ENCODE measurements around the gene ZG16B.

The ZG16B gene

GRCh38 chr16:2827831-2828520, 2.1 kb upstream of the ZG16B start:
- DNase-seq = no peak
- Histone ChIP-seq H3K27me3 (replicated peaks) (no peaks in the 10 kb centered on the region), H3K27ac (no peak overlapping the region), H3K4me3 (ENCODE audit: low read depth, low read length) (no peak overlapping the region), H3K36me3 (replicated peaks) (no peaks in the 10 kb centered on the region)
- TF ChIP-seq CTCF (IDR thresholded peaks at IDR 0.05; ENCODE audit: low read depth, low read length, missing control alignments) = no peak
- in situ Hi-C loops (cut with HindIII; ENCODE audit: low pct_ligation_motif_present, low sequenced_read_pairs) = no loop called here

- Histone ChIP-seq H3K27me3 (replicated peaks) (no peaks in the 10 kb centered on the region), H3K27ac (no peak overlapping the region), H3K36me3 (replicated peaks) (no peaks in the 10 kb centered on the region), H3K4me3 (ENCODE audit: low read depth, low read length) (no peak overlapping the region)
- in situ Hi-C loops (cut with HindIII; ENCODE audit: low pct_ligation_motif_present, low sequenced_read_pairs) = no loop called here
- TF ChIP-seq CTCF (IDR thresholded peaks at IDR 0.05; ENCODE audit: low read depth, low read length, missing control alignments) = no peak
- DNase-seq = no peak
These were observed 1.6 kb upstream of the ZG16B start for GRCh38 chr16:2828521-2828840.

- Histone ChIP-seq H3K27ac (no peak overlapping the region), H3K36me3 (replicated peaks) (no peaks in the 10 kb centered on the region), H3K4me3 (ENCODE audit: low read depth, low read length) (no peak overlapping the region), H3K27me3 (replicated peaks) (no peaks in the 10 kb centered on the region)
- no peak for TF ChIP-seq CTCF (IDR thresholded peaks at IDR 0.05; ENCODE audit: low read depth, low read length, missing control alignments)
- no peak for DNase-seq
- in situ Hi-C loops (cut with HindIII; ENCODE audit: low pct_ligation_motif_present, low sequenced_read_pairs) = no loop called here
These were observed 1.1 kb upstream of the ZG16B start for GRCh38 chr16:2828876-2829430.

- in situ Hi-C loops (cut with HindIII; ENCODE audit: low pct_ligation_motif_present, low sequenced_read_pairs) = no loop called here
- Histone ChIP-seq H3K27ac (no peak overlapping the region), H3K36me3 (replicated peaks) (no peaks in the 10 kb centered on the region), H3K4me3 (ENCODE audit: low read depth, low read length) (no peak overlapping the region), H3K27me3 (replicated peaks) (no peaks in the 10 kb centered on the region)
- TF ChIP-seq CTCF (IDR thresholded peaks at IDR 0.05; ENCODE audit: low read depth, low read length, missing control alignments) = no peak
- no peak for DNase-seq
These were observed 222 bp downstream of the ZG16B start for GRCh38 chr16:2830355-2830695.

- no peak for DNase-seq
- Histone ChIP-seq H3K27ac (no peak overlapping the region), H3K27me3 (replicated peaks) (no peaks in the 10 kb centered on the region), H3K4me3 (ENCODE audit: low read depth, low read length) (no peak overlapping the region), H3K36me3 (replicated peaks) (no peaks in the 10 kb centered on the region)
- TF ChIP-seq CTCF (IDR thresholded peaks at IDR 0.05; ENCODE audit: low read depth, low read length, missing control alignments) = no peak
- in situ Hi-C loops (cut with HindIII; ENCODE audit: low pct_ligation_motif_present, low sequenced_read_pairs) = no loop called here
These were observed 1.1 kb downstream of the ZG16B start for GRCh38 chr16:2831203-2831602.

GRCh38 chr16:2833776-2834175, 3.7 kb downstream of the ZG16B start:
- in situ Hi-C loops (cut with HindIII; ENCODE audit: low pct_ligation_motif_present, low sequenced_read_pairs) = no loop called here
- H3K36me3 ChIP-seq (replicated peaks) = no peaks in the 10 kb centered on the region
- no peak overlapping the region for H3K4me3 ChIP-seq (ENCODE audit: low read depth, low read length)
- H3K27ac ChIP-seq = no peak overlapping the region
- no peak for TF ChIP-seq CTCF (IDR thresholded peaks at IDR 0.05; ENCODE audit: low read depth, low read length, missing control alignments)
- no peak for DNase-seq
- H3K27me3 ChIP-seq (replicated peaks) = no peaks in the 10 kb centered on the region

Data from brain microvascular endothelial cell (primary cell).